ENCODE measurements around the gene ARHGAP1. TPM values are rescaled to one million over a fixed set of nuclear protein-coding genes. Genes with fewer than 3 reads are reported as not detected.

ARHGAP1 gene
- total and polyA plus RNA-seq, 2 of the 4 experiments (the other 2 are of a cell fraction) = 46.6 to 78.8 TPM

- H3K27me3 ChIP-seq (ENCODE audit: control insufficient read depth, insufficient read depth, low read length) = no peaks in the 10 kb centered on the region
- in situ Hi-C loops (cut with MboI; ENCODE audit: low sequenced_read_pairs) = no loop called here
- H3K9me1 ChIP-seq (ENCODE audit: insufficient read depth, low read length) = peaks cover 8% of the 10 kb centered on the region; the same call in 1 of the 2 replicates
- no peak overlapping the region for H3K4me2 ChIP-seq (ENCODE audit: low read depth, low read length)
- ChIA-PET CTCF (no interaction called here), POLR2A (ENCODE audit: unreplicated experiment) (no interaction called here)
- H3K14ac ChIP-seq (replicated peaks; ENCODE audit: low read depth, low read length) = no peak overlapping the region
- H3K79me1 ChIP-seq (ENCODE audit: low read depth in 1 of 2, low read length in 2 of 2) = peaks cover 0 to 6% of the 10 kb centered on the region in 2 experiments; a peak in 1 of 4 replicates
- no peak overlapping the region for H4K8ac ChIP-seq (ENCODE audit: low read depth in 2 of 2, low read length in 2 of 2)
- no peak overlapping the region for H3K18ac ChIP-seq (ENCODE audit: low read depth, low read length)
- no CpG with 5 or more reads among the region's 7 CpGs for WGBS, 2 experiments (ENCODE audit: extremely low coverage in 2 of 2, insufficient read length in 1 of 2)
- H3K23ac ChIP-seq (ENCODE audit: low read depth, low read length) = no peak overlapping the region
- H3K9me3 ChIP-seq (ENCODE audit: control insufficient read depth, insufficient read depth, low read length) = no peaks in the 10 kb centered on the region
- no peak overlapping the region for H2BK5ac ChIP-seq (ENCODE audit: low read depth, low read length, poor library complexity, severe bottlenecking)
- no peak overlapping the region for H2AK9ac ChIP-seq (replicated peaks; ENCODE audit: low read depth, low read length, poor library complexity)
- no peak overlapping the region for H2AFZ ChIP-seq (replicated peaks; ENCODE audit: low read length, poor library complexity)
- peaks cover 10% of the 10 kb centered on the region for H3K4me1 ChIP-seq (ENCODE audit: control insufficient read depth, insufficient read depth, low read length)
- no peak overlapping the region for H2BK20ac ChIP-seq (ENCODE audit: low read depth, low read length)
- no peak overlapping the region for H2AK5ac ChIP-seq (ENCODE audit: low read depth, low read length)
- H3K9ac ChIP-seq (ENCODE audit: low read depth, low read length) = no peak overlapping the region
- H3K27ac ChIP-seq (ENCODE audit: insufficient read depth, low read length) = no peak overlapping the region
- TF ChIP-seq RCOR1 (IDR thresholded peaks at IDR 0.05; ENCODE audit: insufficient replicate concordance, low read length) = no peak
- no peak for TF ChIP-seq CHD1 (IDR thresholded peaks at IDR 0.05; ENCODE audit: low read depth, low read length)
- TF ChIP-seq, protein P1, sequence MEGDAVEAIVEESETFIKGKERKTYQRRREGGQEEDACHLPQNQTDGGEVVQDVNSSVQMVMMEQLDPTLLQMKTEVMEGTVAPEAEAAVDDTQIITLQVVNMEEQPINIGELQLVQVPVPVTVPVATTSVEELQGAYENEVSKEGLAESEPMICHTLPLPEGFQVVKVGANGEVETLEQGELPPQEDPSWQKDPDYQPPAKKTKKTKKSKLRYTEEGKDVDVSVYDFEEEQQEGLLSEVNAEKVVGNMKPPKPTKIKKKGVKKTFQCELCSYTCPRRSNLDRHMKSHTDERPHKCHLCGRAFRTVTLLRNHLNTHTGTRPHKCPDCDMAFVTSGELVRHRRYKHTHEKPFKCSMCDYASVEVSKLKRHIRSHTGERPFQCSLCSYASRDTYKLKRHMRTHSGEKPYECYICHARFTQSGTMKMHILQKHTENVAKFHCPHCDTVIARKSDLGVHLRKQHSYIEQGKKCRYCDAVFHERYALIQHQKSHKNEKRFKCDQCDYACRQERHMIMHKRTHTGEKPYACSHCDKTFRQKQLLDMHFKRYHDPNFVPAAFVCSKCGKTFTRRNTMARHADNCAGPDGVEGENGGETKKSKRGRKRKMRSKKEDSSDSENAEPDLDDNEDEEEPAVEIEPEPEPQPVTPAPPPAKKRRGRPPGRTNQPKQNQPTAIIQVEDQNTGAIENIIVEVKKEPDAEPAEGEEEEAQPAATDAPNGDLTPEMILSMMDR (conservative IDR thresholded peaks at IDR 0.05; ENCODE audit: low read depth, low read length) = no peak
- TF ChIP-seq NFE2L2 (IDR thresholded peaks at IDR 0.05; ENCODE audit: low read depth, low read length) = no peak
- TF ChIP-seq FOS (IDR thresholded peaks at IDR 0.05; ENCODE audit: low read depth, low read length) = no peak
- TF ChIP-seq MAFK (IDR thresholded peaks at IDR 0.05; ENCODE audit: low read depth, low read length) = no peak
- TF ChIP-seq MXI1 (IDR thresholded peaks at IDR 0.05; ENCODE audit: borderline replicate concordance, low read depth, low read length) = no peak
- TF ChIP-seq ELK1 (IDR thresholded peaks at IDR 0.05; ENCODE audit: borderline replicate concordance, low read depth, low read length) = no peak
- TF ChIP-seq SMC3 (IDR thresholded peaks at IDR 0.05; ENCODE audit: low read depth, low read length) = no peak
- TF ChIP-seq BHLHE40 (IDR thresholded peaks at IDR 0.05; ENCODE audit: low read depth, low read length) = no peak
- no peak for TF ChIP-seq POLR2A (IDR thresholded peaks at IDR 0.05; ENCODE audit: low read depth, low read length)
- no peak for TF ChIP-seq CEBPB (IDR thresholded peaks at IDR 0.05; ENCODE audit: low read depth, low read length)
- H3K56ac ChIP-seq (ENCODE audit: extremely low read depth, insufficient read depth, low read length) = no peak overlapping the region
- DNase-seq (no peak), ATAC-seq (ENCODE audit: low read depth) (no peak)
- intact Hi-C loops (cut with micrococcal nuclease) = no loop called here
- H2BK120ac ChIP-seq (ENCODE audit: low read depth, low read length) = no peak overlapping the region
- no TSS peak for BruUV-seq (replicated peaks)
- dilution Hi-C loops (cut with HindIII; ENCODE audit: low sequenced_read_pairs, unreplicated experiment) = no loop called here
- peaks cover 56% of the 10 kb centered on the region for H3K36me3 ChIP-seq (ENCODE audit: control insufficient read depth, insufficient read depth, low read length)
- 0 out of 2 replicates have a peak, but pooled peaks cover 3% of the 10 kb centered on the region for H4K20me1 ChIP-seq (ENCODE audit: insufficient read depth, low read length)
- no peak overlapping the region for H2BK15ac ChIP-seq (ENCODE audit: low read depth, low read length)
- no peak overlapping the region for H4K91ac ChIP-seq (ENCODE audit: insufficient read depth, low read depth, low read length)
- no peak overlapping the region for H3K4ac ChIP-seq (ENCODE audit: low read depth, low read length)
- no peak overlapping the region for H3K4me3 ChIP-seq (ENCODE audit: insufficient read depth, low read depth, low read length)
- H4K5ac ChIP-seq (ENCODE audit: low read depth, low read length) = no peak overlapping the region
Measured at GRCh38 chr11:46672381-46672839, 28.0 kb downstream of the ARHGAP1 start.
